Common myeloid progenitor, CD34-positive (primary cell): ENCODE results near the gene BICD1.

ENCODE experiments used
- CTCF ChIA-PET: fragments of 350-600 bp; sonication (Branson Sonifier 250); formaldehyde crosslinking; loops from one replicate; lab custom pipeline; 2021; ENCODE audit warnings: antibody characterized with exemption; lab: Charles Lee
- POLR2A ChIA-PET: fragments of 350-600 bp; sonication (Branson Sonifier 250); formaldehyde crosslinking; loops from one replicate; lab custom pipeline; 2021; ENCODE audit warnings: antibody characterized with exemption; lab: Charles Lee
- DNase-seq, 3 donors: peaks; one replicate each; pipeline versions ENCODE4 v3.0.0 to v3.0.0-alpha.2; 2013
- H3K27ac ChIP-seq, 2 experiments: 1 replicate in 1 of 2; 2 replicates in 1 of 2; pipeline ENCODE4 v1.7.0; 2013; ENCODE audit warnings: inconsistent platforms in 2 of 2, low read length in 2 of 2, mild to moderate bottlenecking in 2 of 2, low read depth in 1 of 2, moderate library complexity in 1 of 2; ENCODE audit not compliant: severe bottlenecking in 2 of 2, insufficient read depth in 1 of 2, poor library complexity in 1 of 2
- H3K27me3 ChIP-seq, 5 experiments: replicated peaks in 2 of 5; 1 replicate in 3 of 5; 2 replicates in 2 of 5; pipeline versions ENCODE4 v1.6.1 to v1.7.0; 2013; ENCODE audit warnings: low read length in 4 of 5, mild to moderate bottlenecking in 2 of 5, moderate library complexity in 2 of 5, inconsistent platforms in 1 of 5; ENCODE audit not compliant: insufficient read depth in 5 of 5, control insufficient read depth in 4 of 5
- H3K36me3 ChIP-seq, 4 experiments: 1 replicate in 2 of 4; 2 replicates in 2 of 4; pipeline versions ENCODE4 v1.6.1 to v1.7.0; 2013; ENCODE audit warnings: low read length in 3 of 4, control low read depth in 1 of 4, mild to moderate bottlenecking in 1 of 4; ENCODE audit not compliant: control insufficient read depth in 4 of 4, insufficient read depth in 4 of 4
- H3K4me1 ChIP-seq, 4 experiments: 1 replicate in 3 of 4; 2 replicates in 1 of 4; pipeline versions ENCODE4 v1.6.1 to v1.7.1; 2013; ENCODE audit warnings: low read length in 3 of 4, mild to moderate bottlenecking in 3 of 4, control low read depth in 1 of 4, inconsistent platforms in 1 of 4, moderate library complexity in 1 of 4; ENCODE audit not compliant: control insufficient read depth in 4 of 4, insufficient read depth in 4 of 4; ENCODE audit errors: control extremely low read depth in 1 of 4
- H3K4me3 ChIP-seq, 7 experiments: 1 replicate in 4 of 7; 2 replicates in 3 of 7; pipeline versions ENCODE4 v1.5.1 to v1.7.0; 2013; ENCODE audit warnings: mild to moderate bottlenecking in 7 of 7, low read length in 6 of 7, moderate library complexity in 6 of 7, inconsistent platforms in 2 of 7, low read depth in 2 of 7, control low read depth in 1 of 7; ENCODE audit not compliant: insufficient read depth in 4 of 7, control insufficient read depth in 1 of 7; ENCODE audit errors: extremely low read depth in 1 of 7
- H3K9me3 ChIP-seq, 5 experiments: 1 replicate in 4 of 5; 2 replicates in 1 of 5; pipeline versions ENCODE4 v1.6.1 to v1.7.1; 2013; ENCODE audit warnings: low read length in 4 of 5, mild to moderate bottlenecking in 2 of 5, inconsistent platforms in 1 of 5, low read depth in 1 of 5, moderate library complexity in 1 of 5; ENCODE audit not compliant: control insufficient read depth in 4 of 5, insufficient read depth in 2 of 5; ENCODE audit errors: control extremely low read depth in 1 of 5
- WGBS: methylation state at CpG from one replicate; pipeline ENCODE4 v1.1.5; 2013; ENCODE audit not compliant: insufficient coverage; 5-methylcytosine and 5-hydroxymethylcytosine counted together

Gene BICD1

GRCh38 chr12:32069731-32070130 is 36.9 kb upstream of the BICD1 start:
- POLR2A ChIA-PET = no interaction called here
- Histone ChIP-seq H3K9me3 (peaks cover 0 to 3% (median 0%) of the 10 kb centered on the region in 5 experiments), H3K27me3 (no peaks in the 10 kb centered on the region), H3K4me3 (no peak overlapping the region), H3K27ac (no peak overlapping the region), H3K4me1 (no peaks in the 10 kb centered on the region), H3K36me3 (no peaks in the 10 kb centered on the region)
- WGBS = 90% methylated on average over 3 of the region's 5 CpGs
- DNase-seq = no peak
- CTCF ChIA-PET = interaction anchor here (1.0 to 1.3 kb wide), 2 partner anchors 9 to 221 kb away, joined by 3 to 4 read pairs; no protein-coding TSS in a partner anchor

GRCh38 chr12:32070370-32070769 is 36.3 kb upstream of the BICD1 start:
- Histone ChIP-seq H3K9me3 (peaks cover 0 to 3% (median 0%) of the 10 kb centered on the region in 5 experiments), H3K27ac (no peak overlapping the region), H3K36me3 (no peaks in the 10 kb centered on the region), H3K27me3 (no peaks in the 10 kb centered on the region), H3K4me3 (no peak overlapping the region), H3K4me1 (no peaks in the 10 kb centered on the region)
- ChIA-PET POLR2A (no interaction called here), CTCF (interaction anchor here (1.0 to 1.5 kb wide), 4 partner anchors 10 to 413 kb away, joined by 3 to 6 read pairs (median 4); no protein-coding TSS in a partner anchor)
- DNase-seq = no peak
- no CpG with 5 or more reads among the region's 1 CpG for WGBS

GRCh38 chr12:32072102-32072501 is 34.5 kb upstream of the BICD1 start:
- peaks cover 0 to 3% (median 0%) of the 10 kb centered on the region in 5 experiments for H3K9me3 ChIP-seq
- no peak overlapping the region for H3K27ac ChIP-seq
- H3K36me3 ChIP-seq = no peaks in the 10 kb centered on the region
- no peaks in the 10 kb centered on the region for H3K27me3 ChIP-seq
- CTCF ChIA-PET = interaction anchor here (0.9 to 1.5 kb wide), 2 partner anchors 12 to 103 kb away, joined by 4 to 6 read pairs; no protein-coding TSS in a partner anchor
- POLR2A ChIA-PET = interaction anchor here (0.5 kb wide), 1 partner anchor 281 kb away, joined by 4 read pairs; no protein-coding TSS in a partner anchor
- 100% methylated on average over 4 of the region's 6 CpGs for WGBS
- no peak for DNase-seq
- no peak overlapping the region for H3K4me3 ChIP-seq
- no peaks in the 10 kb centered on the region for H3K4me1 ChIP-seq

GRCh38 chr12:32074432-32074831 is 32.2 kb upstream of the BICD1 start:
- H3K4me1 ChIP-seq = no peaks in the 10 kb centered on the region
- no peak overlapping the region for H3K27ac ChIP-seq
- H3K36me3 ChIP-seq = no peaks in the 10 kb centered on the region
- H3K4me3 ChIP-seq = no peak overlapping the region
- ChIA-PET POLR2A (no interaction called here), CTCF (no interaction called here)
- H3K27me3 ChIP-seq = no peaks in the 10 kb centered on the region
- H3K9me3 ChIP-seq = peaks cover 0 to 3% (median 0%) of the 10 kb centered on the region in 5 experiments
- no peak for DNase-seq

- 94% methylated on average over 3 of the region's 4 CpGs for WGBS
- ChIA-PET POLR2A (no interaction called here), CTCF (interaction anchor here (1.4 to 2.0 kb wide), 2 partner anchors 13 to 16 kb away, joined by 3 to 5 read pairs; no protein-coding TSS in a partner anchor)
Observed at GRCh38 chr12:32076941-32077340, 29.7 kb upstream of the BICD1 start.

GRCh38 chr12:32080435-32080834 is 26.2 kb upstream of the BICD1 start:
- Histone ChIP-seq H3K9me3 (no peaks in the 10 kb centered on the region), H3K36me3 (no peaks in the 10 kb centered on the region), H3K4me1 (no peaks in the 10 kb centered on the region), H3K4me3 (no peak overlapping the region), H3K27me3 (no peaks in the 10 kb centered on the region), H3K27ac (no peak overlapping the region)
- DNase-seq = no peak
- CTCF ChIA-PET = no interaction called here
- 96% methylated on average over 3 of the region's 3 CpGs for WGBS
- POLR2A ChIA-PET = no interaction called here

More at GRCh38 chr12:32076941-32077340, 29.7 kb upstream of the BICD1 start:
- no peak overlapping the region for H3K4me3 ChIP-seq
- no peak for DNase-seq
- no peaks in the 10 kb centered on the region for H3K4me1 ChIP-seq
- no peak overlapping the region for H3K27ac ChIP-seq
- no peaks in the 10 kb centered on the region for H3K36me3 ChIP-seq
- H3K9me3 ChIP-seq = peaks cover 0 to 3% (median 0%) of the 10 kb centered on the region in 5 experiments
- no peaks in the 10 kb centered on the region for H3K27me3 ChIP-seq

GRCh38 chr12:32083489-32083888 is 23.2 kb upstream of the BICD1 start:
- POLR2A ChIA-PET = no interaction called here
- H3K9me3 ChIP-seq = no peaks in the 10 kb centered on the region
- CTCF ChIA-PET = interaction anchor here (1.0 to 1.7 kb wide), 3 partner anchors 15 to 25 kb away, joined by 3 to 4 read pairs (median 3); no protein-coding TSS in a partner anchor
- DNase-seq = no peak
- no peak overlapping the region for H3K4me3 ChIP-seq
- H3K27ac ChIP-seq = no peak overlapping the region
- no peaks in the 10 kb centered on the region for H3K4me1 ChIP-seq
- no peaks in the 10 kb centered on the region for H3K27me3 ChIP-seq
- H3K36me3 ChIP-seq = no peaks in the 10 kb centered on the region
- WGBS = 84% methylated on average over 4 of the region's 5 CpGs
